GM18502 (cell line): ENCODE measurements around the gene SPACA6.
"Not testable (repeated sequence)": the region's sequence is repeated elsewhere in the genome, so short reads cannot be mapped to it uniquely, and the experiment has no call there.

Experiments
- ATAC-seq: cut with Tn5 transposase; IDR thresholded peaks from one replicate; pipeline ENCODE4 v1.9.1; 2021; ENCODE audit warnings: mild to moderate bottlenecking; ENCODE audit not compliant: unreplicated experiment, poor library complexity

SPACA6 gene

GRCh38 chr19:51693260-51693659 is at the start of gene SPACA6:
SPACA6 (plus strand) TSS chr19:51693330; CDS start chr19:51693527, 197 bp downstream.
- ATAC-seq, result no peak

DNA sequence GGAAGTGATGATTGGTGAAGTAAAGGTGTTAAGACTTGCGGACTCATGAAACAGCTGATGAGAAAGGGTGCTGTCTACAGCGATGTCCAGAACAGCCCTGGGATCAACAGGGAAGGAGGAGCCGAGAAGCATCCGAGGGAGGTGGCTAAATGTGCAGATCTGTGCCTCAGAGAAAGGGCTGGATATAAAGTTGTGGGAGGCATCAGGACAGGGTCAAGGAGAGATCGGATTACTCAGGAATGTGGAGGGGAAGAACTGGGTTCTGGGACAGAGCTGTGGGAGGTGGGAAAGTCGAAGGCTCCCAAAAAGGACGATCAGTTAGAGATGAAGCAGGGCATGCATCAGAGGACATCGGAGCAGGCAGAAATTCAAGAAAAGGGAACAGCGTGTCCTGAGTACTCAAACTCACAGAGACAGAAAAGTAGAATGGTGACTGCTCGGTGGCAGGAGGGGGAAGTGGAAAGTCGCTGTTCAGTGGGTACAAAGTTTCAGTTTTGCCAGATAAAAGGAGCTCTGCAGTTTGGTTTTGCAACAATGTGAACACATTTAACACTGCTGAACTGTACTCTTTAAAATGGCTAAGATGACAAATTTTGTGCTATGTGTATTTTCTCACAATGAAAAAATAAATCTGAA is 48.4 kb upstream of the SPACA6 start:
- no peak for ATAC-seq

DNA sequence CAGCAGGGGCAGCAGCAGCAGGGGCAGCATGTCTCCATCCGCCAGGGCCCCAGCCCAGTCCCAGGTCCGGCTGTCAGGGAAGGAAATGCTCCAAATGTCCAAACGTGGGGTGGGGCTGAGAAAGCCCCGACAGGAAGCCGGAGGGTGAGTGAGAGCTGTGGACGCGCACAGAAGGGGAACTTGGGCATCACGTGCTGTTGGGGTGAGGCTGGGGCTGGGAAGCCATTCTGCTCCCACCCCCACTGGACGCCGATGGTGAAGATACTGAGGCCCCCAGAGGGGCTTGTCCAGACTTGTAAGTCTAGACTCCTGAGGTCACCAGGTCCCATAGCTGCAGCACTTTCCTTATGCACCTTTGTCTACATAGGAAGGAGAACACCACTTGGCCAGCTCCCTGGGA is 46.4 kb upstream of the SPACA6 start, which contains the start of gene SIGLEC14:
SIGLEC14 (minus strand) TSS at position 96 of the 400 bp plus-strand sequence; CDS start at position 30, 66 bp downstream.
- ATAC-seq, result not testable (repeated sequence)

DNA sequence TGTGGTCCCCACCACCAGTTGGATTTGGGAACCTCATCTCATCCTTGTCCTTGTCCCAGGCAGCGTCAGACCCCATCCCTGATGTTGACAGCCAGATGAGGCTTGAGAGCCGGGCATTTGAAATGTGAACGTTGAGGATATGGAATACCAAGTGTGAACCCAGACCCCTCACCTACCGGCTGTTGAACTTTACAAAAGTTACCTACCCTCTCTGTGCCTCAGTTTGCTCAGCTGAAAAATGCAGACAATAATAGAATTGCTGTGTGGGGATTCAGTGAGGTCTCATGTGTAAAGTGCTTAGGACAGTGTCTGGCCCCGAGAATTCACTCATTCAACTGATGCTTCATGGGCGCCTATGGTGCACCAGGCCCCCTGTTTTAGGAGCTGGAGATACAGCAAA is 45.8 kb upstream of the SPACA6 start:
- no peak for ATAC-seq

DNA sequence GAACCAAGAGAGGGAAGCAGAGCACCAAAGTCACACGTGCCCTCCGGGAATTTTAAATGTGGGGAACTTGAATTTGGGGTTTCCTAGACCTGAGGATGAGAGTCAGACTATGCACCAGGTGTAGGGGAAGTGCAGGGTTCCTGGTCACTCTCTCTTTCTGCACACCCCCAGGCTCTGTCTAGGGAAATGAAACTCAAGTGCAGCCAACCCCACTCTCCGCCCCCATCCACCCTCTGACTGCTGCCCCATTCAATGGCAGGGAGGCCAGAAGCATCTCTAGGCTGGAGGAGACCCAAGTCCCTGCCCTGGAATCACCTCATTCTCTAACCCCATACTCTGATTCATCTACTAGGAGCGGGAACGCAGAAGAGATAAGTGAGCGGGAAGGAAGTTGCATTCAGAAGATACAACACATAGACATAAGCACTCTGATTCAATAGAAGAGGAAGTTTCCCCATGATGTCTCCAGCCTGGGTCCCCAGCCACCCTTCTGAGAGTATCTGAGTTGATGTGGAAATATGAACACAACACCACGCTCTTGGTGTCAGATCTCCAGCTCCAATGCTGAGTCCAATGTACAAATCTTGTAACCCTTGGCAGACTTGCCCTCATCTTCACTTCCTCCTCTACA is 41.8 kb upstream of the SPACA6 start:
- ATAC-seq, result no peak

- no peak for ATAC-seq
Measured at GRCh38 chr19:51652266-51652665, 40.9 kb upstream of the SPACA6 start.

DNA sequence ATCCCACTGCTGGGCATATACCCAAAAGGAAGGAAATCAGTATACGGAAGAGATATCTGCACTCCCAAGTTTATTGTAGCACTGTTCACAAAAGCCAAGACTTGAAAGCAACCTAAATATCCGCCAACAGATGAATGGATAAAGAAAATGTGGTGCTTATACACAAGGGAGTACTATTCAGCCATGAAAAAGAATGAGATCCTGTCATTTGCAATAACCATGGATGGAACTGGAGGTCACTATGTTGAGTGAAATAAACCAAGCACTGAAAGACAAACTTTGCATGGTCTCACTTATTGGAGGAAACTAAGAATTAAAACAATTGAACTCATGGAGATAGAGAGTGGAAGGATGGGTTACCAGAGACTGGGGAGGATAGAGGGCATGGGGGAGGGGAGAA is 40.0 kb upstream of the SPACA6 start:
- no peak for ATAC-seq

GRCh38 chr19:51654783-51655182 is 38.3 kb upstream of the SPACA6 start:
- no peak for ATAC-seq

- no peak for ATAC-seq
Measured at GRCh38 chr19:51660975-51661600, 32.0 kb upstream of the SPACA6 start.

DNA sequence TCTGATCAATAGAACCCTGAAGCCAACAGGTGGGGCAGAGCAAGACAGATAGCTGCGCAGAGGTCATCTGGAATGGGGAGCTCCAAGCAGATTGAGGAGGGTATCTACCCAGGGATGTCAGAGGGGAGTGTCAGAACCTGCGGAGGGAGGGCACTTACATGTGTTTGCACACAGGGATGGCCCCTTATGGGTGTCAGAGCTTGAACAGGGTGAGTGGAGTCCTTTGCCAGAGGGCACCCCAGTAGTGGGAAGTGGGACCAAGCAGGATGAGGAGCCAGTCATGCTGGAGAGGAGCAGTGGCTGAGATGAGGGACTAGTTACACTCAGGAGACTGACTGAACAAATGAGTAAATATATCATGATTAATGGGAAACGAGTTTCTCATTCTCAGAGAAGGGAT is 29.5 kb upstream of the SPACA6 start:
- ATAC-seq, result no peak

- no peak for ATAC-seq
Measured at GRCh38 chr19:51664131-51664530, 29.0 kb upstream of the SPACA6 start.

DNA sequence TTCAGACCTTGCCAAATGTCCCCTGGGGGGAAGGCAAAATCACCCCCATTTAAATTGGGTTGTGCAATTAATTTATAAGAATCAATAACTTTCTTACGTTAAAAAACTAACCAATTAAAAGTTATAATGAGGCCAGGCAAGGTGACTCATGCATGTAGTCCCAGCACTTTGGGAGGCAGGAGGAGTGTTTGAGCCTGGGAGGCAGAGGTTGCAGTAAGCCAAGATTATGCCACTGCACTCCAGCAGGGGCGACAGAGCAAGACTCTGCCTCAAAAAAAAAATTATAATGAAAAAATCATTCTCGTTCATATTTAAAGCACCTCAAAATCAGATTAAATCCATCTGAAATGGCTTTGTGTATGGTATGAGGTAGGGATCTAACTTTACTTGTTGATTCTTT is 28.1 kb upstream of the SPACA6 start:
- no peak for ATAC-seq

GRCh38 chr19:51668216-51668615 is 24.9 kb upstream of the SPACA6 start:
- ATAC-seq, result no peak

DNA sequence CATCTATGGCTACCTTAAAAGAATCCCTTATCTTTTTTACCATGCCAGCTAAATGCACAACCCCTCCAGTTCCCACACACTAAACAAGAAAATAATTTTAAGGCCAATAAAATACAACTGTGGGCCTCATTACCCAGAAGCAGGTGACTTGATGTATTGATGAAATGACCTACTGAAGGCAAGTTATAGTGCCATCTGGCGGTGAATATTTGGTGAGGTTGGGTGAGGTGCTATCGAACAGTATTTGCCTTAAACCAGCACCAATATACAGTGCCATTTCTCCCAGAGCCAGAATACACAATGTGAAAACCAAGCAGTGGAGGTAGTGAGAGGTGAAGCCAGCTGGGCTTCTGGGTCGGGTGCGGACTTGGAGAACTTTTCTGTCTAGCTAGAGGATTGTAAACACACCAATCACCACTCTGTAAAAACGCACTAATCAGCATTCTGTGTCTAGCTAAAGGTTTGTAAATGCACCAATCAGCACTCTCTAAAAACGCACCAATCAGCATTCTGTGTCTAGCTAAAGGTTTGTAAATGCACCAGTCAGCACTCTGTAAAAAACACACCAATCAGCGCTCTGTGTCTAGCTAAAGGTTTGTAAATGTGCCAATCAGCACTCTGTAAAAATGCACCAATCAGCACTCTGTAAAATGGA is 17.1 kb upstream of the SPACA6 start:
- ATAC-seq, result not testable (repeated sequence)

- no peak for ATAC-seq
Measured at GRCh38 chr19:51676566-51677083, 16.5 kb upstream of the SPACA6 start.

- no peak for ATAC-seq
Measured at GRCh38 chr19:51680474-51680873, 12.7 kb upstream of the SPACA6 start.

DNA sequence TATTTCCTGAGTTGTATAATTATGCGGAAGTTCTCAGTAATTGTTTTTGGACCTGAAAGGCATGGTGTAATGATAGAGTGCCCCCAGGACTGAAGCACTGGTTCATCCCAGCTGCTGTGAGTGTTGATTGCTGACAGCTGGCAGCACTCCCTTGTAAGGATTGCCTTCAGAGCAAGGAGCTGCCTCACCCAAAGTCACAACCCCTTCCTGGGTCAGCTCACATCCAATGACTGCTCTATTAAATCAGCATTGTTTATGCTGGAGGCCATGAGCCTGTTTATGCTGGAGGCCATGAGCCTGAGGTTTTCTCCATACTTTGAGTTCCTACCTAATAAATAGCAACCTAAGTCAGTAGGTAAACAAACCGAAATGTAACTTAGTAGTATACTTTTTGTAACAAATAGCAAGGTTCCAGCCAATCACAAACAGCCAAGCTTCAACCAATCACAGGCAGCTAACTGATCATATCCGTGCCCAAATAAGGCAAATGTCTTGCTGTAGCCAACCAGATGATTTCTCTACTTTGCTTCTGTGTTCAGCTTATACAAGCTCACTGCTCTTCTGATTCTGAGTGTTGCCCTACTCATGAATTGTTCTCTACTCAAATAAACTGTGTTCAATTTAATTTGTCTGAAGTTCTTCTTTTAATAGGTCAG is 11.7 kb upstream of the SPACA6 start:
- ATAC-seq, result no peak

DNA sequence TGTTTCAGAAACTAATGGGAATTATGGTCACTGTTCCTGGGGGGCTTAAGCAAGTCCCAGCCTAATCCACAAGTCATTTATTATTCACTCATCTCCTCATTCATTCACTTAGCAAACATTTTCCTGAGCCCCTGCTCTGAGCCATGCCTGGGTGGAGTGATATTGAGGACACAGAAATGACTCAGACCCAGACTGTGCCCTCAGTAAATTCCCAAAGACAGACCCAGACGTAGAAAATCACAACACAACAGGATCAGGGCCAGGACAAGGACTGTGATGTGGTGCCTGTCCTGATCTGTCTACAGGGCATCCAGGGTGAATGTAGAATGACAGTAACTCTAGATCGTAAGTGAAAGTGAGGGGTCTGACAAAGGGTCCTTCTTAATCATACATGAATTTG is 7.0 kb upstream of the SPACA6 start:
- no peak for ATAC-seq

- no peak for ATAC-seq
Measured at GRCh38 chr19:51687791-51688670, 5.1 kb upstream of the SPACA6 start.
